ENCODE results near the gene LAMTOR2.

- TF ChIP-seq CTCF (IDR thresholded peaks at IDR 0.05) = no peak
- TF ChIP-seq POLR2A (IDR thresholded peaks at IDR 0.05) = no peak
- TF ChIP-seq POLR2AphosphoS5 (IDR thresholded peaks at IDR 0.05; ENCODE audit: insufficient read depth in 1 of 2, low read depth in 1 of 2) = no peak
Measured at GRCh38 chr1:156083800-156084790, 29.5 kb downstream of the LAMTOR2 start.
